Natural killer cell (primary cell): Measurements from ENCODE around the gene SHROOM1. TPM values are rescaled to one million over a fixed set of nuclear protein-coding genes. Genes with fewer than 3 reads are reported as not detected.

Experiments used
- ATAC-seq, 3 donors: fragments of 150-1000 bp in 2 of 3; fragments of 200-7000 bp in 1 of 3; cut with Tn5 transposase; 1 replicate in 1 of 3; 2 replicates in 2 of 3; pipeline ENCODE4 v1.10.0; 2021; ENCODE audit warnings: mild to moderate bottlenecking in 2 of 3, moderate library complexity in 2 of 3
- DNase-seq, 2 donors: peaks; one replicate each; pipeline versions ENCODE4 v3.0.0 to v3.0.0-alpha.2; 2013 to 2021; ENCODE audit warnings: mixed read lengths in 1 of 2
- H3K27ac ChIP-seq: one replicate; pipeline ENCODE4 v1.5.1; 2013; ENCODE audit warnings: mild to moderate bottlenecking, low read length
- H3K27me3 ChIP-seq: one replicate; pipeline ENCODE4 v1.6.1; 2013; ENCODE audit warnings: low read length; ENCODE audit not compliant: control insufficient read depth, insufficient read depth
- H3K36me3 ChIP-seq: one replicate; pipeline ENCODE4 v1.6.1; 2013; ENCODE audit warnings: low read length; ENCODE audit not compliant: control insufficient read depth, insufficient read depth
- H3K4me1 ChIP-seq: one replicate; pipeline ENCODE4 v1.6.1; 2013; ENCODE audit warnings: low read length; ENCODE audit not compliant: control insufficient read depth, insufficient read depth
- H3K4me3 ChIP-seq: one replicate; pipeline ENCODE4 v1.5.1; 2013; ENCODE audit warnings: low read length
- H3K9me3 ChIP-seq: one replicate; pipeline ENCODE4 v1.6.1; 2013; ENCODE audit warnings: low read length; ENCODE audit not compliant: control insufficient read depth, insufficient read depth
- H3K27ac Mint-ChIP-seq, 2 donors: one replicate each; pipeline ENCODE4 v1.8.0; 2022; ENCODE audit warnings: mild to moderate bottlenecking in 2 of 2, mixed read lengths in 2 of 2, moderate library complexity in 1 of 2
- H3K27me3 Mint-ChIP-seq, 2 donors: one replicate each; pipeline ENCODE4 v1.8.0; 2022; ENCODE audit warnings: low read depth in 2 of 2, mixed read lengths in 2 of 2
- H3K36me3 Mint-ChIP-seq: one replicate; pipeline ENCODE4 v1.8.0; 2022; ENCODE audit warnings: mixed read lengths
- H3K4me1 Mint-ChIP-seq, 2 donors: one replicate each; pipeline ENCODE4 v1.8.0; 2022; ENCODE audit warnings: mixed read lengths in 2 of 2
- H3K4me3 Mint-ChIP-seq: one replicate; pipeline ENCODE4 v1.8.0; 2022; ENCODE audit warnings: mild to moderate bottlenecking, moderate library complexity, mixed read lengths
- H3K9me3 Mint-ChIP-seq, 2 donors: one replicate each; pipeline ENCODE4 v1.8.0; 2022; ENCODE audit warnings: mixed read lengths in 2 of 2
- WGBS: methylation state at CpG from one replicate; pipeline ENCODE4 v1.1.7; 2013; ENCODE audit warnings: missing lambda C conversion rate; ENCODE audit not compliant: insufficient coverage; 5-methylcytosine and 5-hydroxymethylcytosine counted together
- intact Hi-C: fragments of 100-400 bp; cut with micrococcal nuclease; formaldehyde crosslinking; loops from one replicate; pipeline ENCODE4 v1.14.2; 2022
- total RNA-seq, 4 donors: library from RNA; stranded (reverse); fragments of 120-200 nt in 1 of 4; gene quantifications; one replicate each; pipeline versions ENCODE4 v1.2.3 to v1.2.4, GENCODE V29; 2013 to 2022
- TF ChIP-seq, protein P1 (sequence below): fragments of 200-600 bp; IDR thresholded peaks from one replicate; pipeline ENCODE4 v1.8.0; 2022; ENCODE audit warnings: antibody characterized with exemption

SHROOM1 gene
- total RNA-seq, 3 donors from 2014 or later (not counting 1 experiment from before 2014, with no cell fraction given): 0.82 to 3.5 (median 0.85) TPM

DNA sequence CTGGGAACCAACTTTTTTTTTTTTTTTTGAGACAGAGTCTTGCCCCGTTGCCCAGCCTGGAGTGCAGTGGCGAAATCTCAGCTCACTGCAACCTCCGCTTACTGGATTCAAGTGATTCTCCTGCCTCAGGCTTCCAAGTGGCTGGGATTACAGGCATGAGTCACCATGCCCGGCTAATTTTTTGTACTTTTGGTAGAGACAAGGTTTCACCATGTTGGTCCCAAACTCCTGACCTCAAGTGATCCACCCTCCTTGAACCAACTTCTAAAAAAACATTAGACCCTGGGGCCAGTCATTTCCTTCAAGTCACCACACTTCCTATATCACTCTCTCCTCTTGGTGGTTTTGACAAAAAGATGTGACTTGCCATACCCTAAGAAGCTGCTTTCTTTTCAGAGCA, 10.9 kb upstream of the SHROOM1 start:
- Histone ChIP-seq H3K27me3 (no peaks in the 10 kb centered on the region), H3K4me1 (no peaks in the 10 kb centered on the region), H3K4me3 (no peak overlapping the region), H3K36me3 (no peaks in the 10 kb centered on the region), H3K27ac (no peak overlapping the region), H3K9me3 (no peaks in the 10 kb centered on the region)
- H3K27me3 Mint-ChIP-seq: no peaks in the 10 kb centered on the region
- H3K4me3 Mint-ChIP-seq: no peak overlapping the region
- H3K9me3 Mint-ChIP-seq: no peaks in the 10 kb centered on the region
- no peak overlapping the region for H3K27ac Mint-ChIP-seq
- 90% methylated on average over 4 of the region's 4 CpGs for WGBS
- DNase-seq (no peak), ATAC-seq (no peak)
- H3K4me1 Mint-ChIP-seq: no peaks in the 10 kb centered on the region
- TF ChIP-seq, protein P1, sequence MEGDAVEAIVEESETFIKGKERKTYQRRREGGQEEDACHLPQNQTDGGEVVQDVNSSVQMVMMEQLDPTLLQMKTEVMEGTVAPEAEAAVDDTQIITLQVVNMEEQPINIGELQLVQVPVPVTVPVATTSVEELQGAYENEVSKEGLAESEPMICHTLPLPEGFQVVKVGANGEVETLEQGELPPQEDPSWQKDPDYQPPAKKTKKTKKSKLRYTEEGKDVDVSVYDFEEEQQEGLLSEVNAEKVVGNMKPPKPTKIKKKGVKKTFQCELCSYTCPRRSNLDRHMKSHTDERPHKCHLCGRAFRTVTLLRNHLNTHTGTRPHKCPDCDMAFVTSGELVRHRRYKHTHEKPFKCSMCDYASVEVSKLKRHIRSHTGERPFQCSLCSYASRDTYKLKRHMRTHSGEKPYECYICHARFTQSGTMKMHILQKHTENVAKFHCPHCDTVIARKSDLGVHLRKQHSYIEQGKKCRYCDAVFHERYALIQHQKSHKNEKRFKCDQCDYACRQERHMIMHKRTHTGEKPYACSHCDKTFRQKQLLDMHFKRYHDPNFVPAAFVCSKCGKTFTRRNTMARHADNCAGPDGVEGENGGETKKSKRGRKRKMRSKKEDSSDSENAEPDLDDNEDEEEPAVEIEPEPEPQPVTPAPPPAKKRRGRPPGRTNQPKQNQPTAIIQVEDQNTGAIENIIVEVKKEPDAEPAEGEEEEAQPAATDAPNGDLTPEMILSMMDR: no peak
- intact Hi-C loops: no loop called here
- no peaks in the 10 kb centered on the region for H3K36me3 Mint-ChIP-seq

DNA sequence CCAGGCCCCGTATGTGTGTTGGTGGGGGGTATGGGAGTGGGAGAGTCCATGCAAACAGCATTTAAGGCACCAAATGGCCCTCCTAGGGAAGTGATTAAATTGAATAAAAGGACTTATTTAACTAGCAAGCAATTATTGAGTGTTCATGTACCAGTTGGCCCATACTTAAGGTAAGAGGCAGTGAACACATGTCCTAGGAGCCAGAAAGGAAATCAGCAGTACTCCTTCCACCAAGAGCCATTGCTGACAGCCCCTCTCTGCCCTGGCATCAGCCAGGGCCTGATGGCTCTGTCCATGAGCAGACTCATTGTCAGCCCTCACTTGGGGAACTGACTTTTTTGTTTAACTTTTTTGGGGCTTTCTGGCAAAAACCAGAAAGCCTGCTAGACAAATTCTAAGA, 10.4 kb upstream of the SHROOM1 start:
- H3K4me1 ChIP-seq: no peaks in the 10 kb centered on the region

DNA sequence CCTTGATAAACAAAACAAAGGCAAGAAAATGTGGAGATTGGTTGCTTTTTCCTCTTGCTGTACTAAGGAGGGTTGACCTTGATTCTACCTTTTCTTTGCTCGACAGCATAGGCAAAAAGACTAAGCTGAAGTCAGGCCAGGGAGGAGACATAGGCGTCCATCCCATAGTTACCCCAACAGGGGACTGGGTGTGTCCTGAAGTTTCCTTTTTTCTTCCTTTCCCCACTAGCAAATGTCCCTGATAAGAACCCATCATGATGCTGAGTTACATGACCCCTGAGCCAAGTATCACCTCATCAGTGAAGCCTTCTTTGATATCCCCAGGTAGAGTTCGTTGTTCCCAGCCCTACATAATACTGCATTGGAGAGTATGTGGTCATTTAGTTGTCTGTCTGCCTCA, 9.9 kb upstream of the SHROOM1 start:
- TF ChIP-seq, protein P1: no peak
- no peak for DNase-seq
- no peak overlapping the region for H3K27ac ChIP-seq
- Mint-ChIP-seq H3K4me1 (no peaks in the 10 kb centered on the region), H3K27ac (no peak overlapping the region), H3K36me3 (no peaks in the 10 kb centered on the region), H3K27me3 (no peaks in the 10 kb centered on the region), H3K9me3 (no peaks in the 10 kb centered on the region), H3K4me3 (no peak overlapping the region)
- no peaks in the 10 kb centered on the region for H3K9me3 ChIP-seq
- no peak overlapping the region for H3K4me3 ChIP-seq
- intact Hi-C loops: no loop called here
- no peak for ATAC-seq
- no peaks in the 10 kb centered on the region for H3K36me3 ChIP-seq
- H3K27me3 ChIP-seq: no peaks in the 10 kb centered on the region
- no peaks in the 10 kb centered on the region for H3K4me1 ChIP-seq
- 82% methylated on average over 3 of the region's 3 CpGs for WGBS

More for the DNA sequence above, 10.4 kb upstream of the SHROOM1 start:
- TF ChIP-seq, protein P1: no peak
- Mint-ChIP-seq H3K4me1 (no peaks in the 10 kb centered on the region), H3K4me3 (no peak overlapping the region), H3K9me3 (no peaks in the 10 kb centered on the region), H3K27me3 (no peaks in the 10 kb centered on the region), H3K36me3 (no peaks in the 10 kb centered on the region), H3K27ac (no peak overlapping the region)
- 93% methylated on average over 1 of the region's 1 CpG for WGBS
- intact Hi-C loops: no loop called here
- H3K9me3 ChIP-seq: no peaks in the 10 kb centered on the region
- ATAC-seq: no peak
- H3K4me3 ChIP-seq: no peak overlapping the region
- H3K27me3 ChIP-seq: no peaks in the 10 kb centered on the region
- no peak for DNase-seq
- H3K36me3 ChIP-seq: no peaks in the 10 kb centered on the region
- no peak overlapping the region for H3K27ac ChIP-seq
